Measurements from ENCODE around the gene ENOX1.

DNA sequence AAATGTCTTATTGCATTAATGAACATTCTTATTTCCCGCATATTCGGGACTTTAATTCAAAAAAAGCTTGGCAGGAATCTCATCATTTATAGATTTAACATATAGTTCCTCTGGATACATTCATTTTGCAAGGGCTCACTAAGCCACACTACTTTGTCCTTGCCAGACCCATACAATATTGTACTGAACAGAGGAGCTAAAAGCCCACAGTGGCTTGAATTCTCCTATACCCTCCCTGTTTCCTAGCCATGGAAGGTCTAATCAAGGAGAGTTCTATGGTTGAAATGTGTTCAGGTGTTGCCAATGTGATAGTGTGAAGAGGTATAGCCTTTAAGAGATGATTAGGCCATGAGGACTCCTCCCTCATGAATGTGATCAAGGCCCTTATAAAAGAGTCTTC is 298.9 kb downstream of the ENOX1 start:
- no peak for TF ChIP-seq CTCF (IDR thresholded peaks at IDR 0.05)
- TF ChIP-seq ETV6 (CRISPR knock-in tag; IDR thresholded peaks at IDR 0.05): no peak
- no peak for TF ChIP-seq USF1 (CRISPR knock-in tag; IDR thresholded peaks at IDR 0.05)
- TF ChIP-seq GABPB1 (CRISPR knock-in tag; IDR thresholded peaks at IDR 0.05): no peak
- TF ChIP-seq, protein P1, sequence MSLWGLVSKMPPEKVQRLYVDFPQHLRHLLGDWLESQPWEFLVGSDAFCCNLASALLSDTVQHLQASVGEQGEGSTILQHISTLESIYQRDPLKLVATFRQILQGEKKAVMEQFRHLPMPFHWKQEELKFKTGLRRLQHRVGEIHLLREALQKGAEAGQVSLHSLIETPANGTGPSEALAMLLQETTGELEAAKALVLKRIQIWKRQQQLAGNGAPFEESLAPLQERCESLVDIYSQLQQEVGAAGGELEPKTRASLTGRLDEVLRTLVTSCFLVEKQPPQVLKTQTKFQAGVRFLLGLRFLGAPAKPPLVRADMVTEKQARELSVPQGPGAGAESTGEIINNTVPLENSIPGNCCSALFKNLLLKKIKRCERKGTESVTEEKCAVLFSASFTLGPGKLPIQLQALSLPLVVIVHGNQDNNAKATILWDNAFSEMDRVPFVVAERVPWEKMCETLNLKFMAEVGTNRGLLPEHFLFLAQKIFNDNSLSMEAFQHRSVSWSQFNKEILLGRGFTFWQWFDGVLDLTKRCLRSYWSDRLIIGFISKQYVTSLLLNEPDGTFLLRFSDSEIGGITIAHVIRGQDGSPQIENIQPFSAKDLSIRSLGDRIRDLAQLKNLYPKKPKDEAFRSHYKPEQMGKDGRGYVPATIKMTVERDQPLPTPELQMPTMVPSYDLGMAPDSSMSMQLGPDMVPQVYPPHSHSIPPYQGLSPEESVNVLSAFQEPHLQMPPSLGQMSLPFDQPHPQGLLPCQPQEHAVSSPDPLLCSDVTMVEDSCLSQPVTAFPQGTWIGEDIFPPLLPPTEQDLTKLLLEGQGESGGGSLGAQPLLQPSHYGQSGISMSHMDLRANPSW (CRISPR knock-in tag; conservative IDR thresholded peaks at IDR 0.05; ENCODE audit: low read depth): no peak
- TF ChIP-seq, protein P2, sequence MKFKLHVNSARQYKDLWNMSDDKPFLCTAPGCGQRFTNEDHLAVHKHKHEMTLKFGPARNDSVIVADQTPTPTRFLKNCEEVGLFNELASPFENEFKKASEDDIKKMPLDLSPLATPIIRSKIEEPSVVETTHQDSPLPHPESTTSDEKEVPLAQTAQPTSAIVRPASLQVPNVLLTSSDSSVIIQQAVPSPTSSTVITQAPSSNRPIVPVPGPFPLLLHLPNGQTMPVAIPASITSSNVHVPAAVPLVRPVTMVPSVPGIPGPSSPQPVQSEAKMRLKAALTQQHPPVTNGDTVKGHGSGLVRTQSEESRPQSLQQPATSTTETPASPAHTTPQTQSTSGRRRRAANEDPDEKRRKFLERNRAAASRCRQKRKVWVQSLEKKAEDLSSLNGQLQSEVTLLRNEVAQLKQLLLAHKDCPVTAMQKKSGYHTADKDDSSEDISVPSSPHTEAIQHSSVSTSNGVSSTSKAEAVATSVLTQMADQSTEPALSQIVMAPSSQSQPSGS (CRISPR knock-in tag; IDR thresholded peaks at IDR 0.05; ENCODE audit: borderline replicate concordance, low read depth): no peak
- TF ChIP-seq NR3C1 (CRISPR knock-in tag; conservative IDR thresholded peaks at IDR 0.05; ENCODE audit: low read depth): no peak
- TF ChIP-seq MAX (CRISPR knock-in tag; IDR thresholded peaks at IDR 0.05): no peak
